Stimulated activated CD8-positive, alpha-beta memory T cell treated with anti-CD3 and anti-CD28 coated beads, Interleukin-15, amount 100 ng/mL, for 48 hours (primary cell): ENCODE measurements around the gene SERPINE3.

Source experiments
- DNase-seq, 2 donors: peaks; one replicate each; pipeline ENCODE4 v3.0.0-alpha.2; 2020; ENCODE audit warnings: low read depth in 2 of 2

SERPINE3 gene

GRCh38 chr13:51339354-51339753 is at the start of gene SERPINE3:
Gene SERPINE3, plus strand, starts transcription at chr13:51339691. Its CDS starts 1,401 bp downstream, at chr13:51341092.
- no peak for DNase-seq

GRCh38 chr13:51291341-51291740 is 48.1 kb upstream of the SERPINE3 start:
- no peak for DNase-seq

- DNase-seq = no peak
These were observed 47.4 kb upstream of the SERPINE3 start for GRCh38 chr13:51292000-51292565.

- DNase-seq = no peak
These were observed 41.9 kb upstream of the SERPINE3 start for GRCh38 chr13:51297556-51297955.

- DNase-seq = no peak
These were observed 40.7 kb upstream of the SERPINE3 start for GRCh38 chr13:51298812-51299211.

GRCh38 chr13:51303063-51303552 is 36.4 kb upstream of the SERPINE3 start:
- DNase-seq = no peak

GRCh38 chr13:51303882-51304281 is 35.6 kb upstream of the SERPINE3 start:
- DNase-seq = no peak

- no peak for DNase-seq
These were observed 34.1 kb upstream of the SERPINE3 start for GRCh38 chr13:51305271-51305967.

GRCh38 chr13:51308781-51309180 is 30.7 kb upstream of the SERPINE3 start:
- DNase-seq = no peak

GRCh38 chr13:51311231-51311630 is 28.3 kb upstream of the SERPINE3 start:
- DNase-seq = no peak

GRCh38 chr13:51311957-51312520 is 27.5 kb upstream of the SERPINE3 start:
- no peak for DNase-seq

- no peak for DNase-seq
These were observed 25.9 kb upstream of the SERPINE3 start for GRCh38 chr13:51313619-51314018.

GRCh38 chr13:51317262-51317661 is 22.2 kb upstream of the SERPINE3 start:
- no peak for DNase-seq

- no peak for DNase-seq
These were observed 21.5 kb upstream of the SERPINE3 start for GRCh38 chr13:51318015-51318414.

GRCh38 chr13:51318876-51319275 is 20.6 kb upstream of the SERPINE3 start:
- no peak for DNase-seq

GRCh38 chr13:51321836-51322235 is 17.7 kb upstream of the SERPINE3 start:
- DNase-seq = no peak

- DNase-seq = no peak
These were observed 16.7 kb upstream of the SERPINE3 start for GRCh38 chr13:51322826-51323225.

- no peak for DNase-seq
These were observed 15.5 kb upstream of the SERPINE3 start for GRCh38 chr13:51323824-51324511.

- DNase-seq = no peak
These were observed 14.6 kb upstream of the SERPINE3 start for GRCh38 chr13:51324714-51325420.

- DNase-seq = no peak
These were observed 13.7 kb upstream of the SERPINE3 start for GRCh38 chr13:51325837-51326236.

- no peak for DNase-seq
These were observed 12.7 kb upstream of the SERPINE3 start for GRCh38 chr13:51326777-51327176.

GRCh38 chr13:51327961-51328360 is 11.5 kb upstream of the SERPINE3 start:
- DNase-seq = no peak
